Skeletal muscle tissue (tissue), 5 donors: ENCODE results near the gene GGTLC1. TPM values are rescaled to one million over a fixed set of nuclear protein-coding genes. Genes with fewer than 3 reads are reported as not detected.

Experiments used
- H3K27ac ChIP-seq: one replicate; pipeline ENCODE4 v1.7.0; 2013; ENCODE audit warnings: mild to moderate bottlenecking, low read depth, low read length, inconsistent platforms
- H3K27me3 ChIP-seq, 3 donors: one replicate each; pipeline ENCODE4 v1.7.0; 2013; ENCODE audit warnings: low read length in 3 of 3; ENCODE audit not compliant: control insufficient read depth in 3 of 3, insufficient read depth in 3 of 3
- H3K36me3 ChIP-seq, 3 donors: one replicate each; pipeline ENCODE4 v1.7.0; 2013; ENCODE audit warnings: low read length in 3 of 3; ENCODE audit not compliant: control insufficient read depth in 3 of 3, insufficient read depth in 3 of 3
- H3K4me1 ChIP-seq, 3 donors: one replicate each; pipeline ENCODE4 v1.7.0; 2013; ENCODE audit warnings: low read length in 3 of 3, mild to moderate bottlenecking in 3 of 3; ENCODE audit not compliant: control insufficient read depth in 3 of 3, insufficient read depth in 3 of 3
- H3K4me3 ChIP-seq, 3 donors: one replicate each; pipeline ENCODE4 v1.7.0; 2013; ENCODE audit warnings: low read length in 3 of 3
- H3K9ac ChIP-seq, 3 donors: one replicate each; pipeline ENCODE4 v1.7.0; 2013; ENCODE audit warnings: low read length in 3 of 3, mild to moderate bottlenecking in 3 of 3, moderate library complexity in 2 of 3, low read depth in 1 of 3
- H3K9me3 ChIP-seq, 3 donors: one replicate each; pipeline ENCODE4 v1.7.0; 2013; ENCODE audit warnings: low read length in 3 of 3; ENCODE audit not compliant: control insufficient read depth in 3 of 3
- small RNA-seq: library from RNA; depleted of rRNA; stranded (forward); fragments of <200 nt; gene quantifications from one replicate; pipeline ENCODE3, GENCODE V24; 2014
- total RNA-seq: library from RNA; depleted of rRNA; stranded (reverse); fragments of >200 nt; gene quantifications from one replicate; pipeline ENCODE4 v1.2.3, GENCODE V29; 2014
- donor health status: Osteomylitis.

GGTLC1 gene
- total RNA-seq, 1 donor from 2014 or later, result not detected

GRCh38 chr20:23939641-23940040, 48.9 kb downstream of the GGTLC1 start:
- H3K4me3 ChIP-seq, result no peak overlapping the region
- H3K9me3 ChIP-seq, result no peaks in the 10 kb centered on the region
- H3K9ac ChIP-seq, result no peak overlapping the region
- H3K27me3 ChIP-seq, result no peaks in the 10 kb centered on the region
- H3K36me3 ChIP-seq, result no peaks in the 10 kb centered on the region
- H3K4me1 ChIP-seq, result peaks cover 0 to 4% (median 0%) of the 10 kb centered on the region in 3 donors
- no peak overlapping the region for H3K27ac ChIP-seq

GRCh38 chr20:23939063-23939462, 49.5 kb downstream of the GGTLC1 start:
- H3K36me3 ChIP-seq, result no peaks in the 10 kb centered on the region
- no peak overlapping the region for H3K4me3 ChIP-seq
- H3K9ac ChIP-seq, result no peak overlapping the region
- H3K27ac ChIP-seq, result no peak overlapping the region
- H3K9me3 ChIP-seq, result no peaks in the 10 kb centered on the region
- H3K4me1 ChIP-seq, result peaks cover 0 to 4% (median 0%) of the 10 kb centered on the region in 3 donors
- H3K27me3 ChIP-seq, result no peaks in the 10 kb centered on the region

- H3K9me3 ChIP-seq, result no peaks in the 10 kb centered on the region
- H3K36me3 ChIP-seq, result no peaks in the 10 kb centered on the region
- no peaks in the 10 kb centered on the region for H3K27me3 ChIP-seq
- no peak overlapping the region for H3K9ac ChIP-seq
- H3K27ac ChIP-seq, result no peak overlapping the region
- H3K4me1 ChIP-seq, result peaks cover 0 to 4% (median 0%) of the 10 kb centered on the region in 3 donors
- no peak overlapping the region for H3K4me3 ChIP-seq
Measured at GRCh38 chr20:23938118-23938438, 50.5 kb downstream of the GGTLC1 start.

DNA sequence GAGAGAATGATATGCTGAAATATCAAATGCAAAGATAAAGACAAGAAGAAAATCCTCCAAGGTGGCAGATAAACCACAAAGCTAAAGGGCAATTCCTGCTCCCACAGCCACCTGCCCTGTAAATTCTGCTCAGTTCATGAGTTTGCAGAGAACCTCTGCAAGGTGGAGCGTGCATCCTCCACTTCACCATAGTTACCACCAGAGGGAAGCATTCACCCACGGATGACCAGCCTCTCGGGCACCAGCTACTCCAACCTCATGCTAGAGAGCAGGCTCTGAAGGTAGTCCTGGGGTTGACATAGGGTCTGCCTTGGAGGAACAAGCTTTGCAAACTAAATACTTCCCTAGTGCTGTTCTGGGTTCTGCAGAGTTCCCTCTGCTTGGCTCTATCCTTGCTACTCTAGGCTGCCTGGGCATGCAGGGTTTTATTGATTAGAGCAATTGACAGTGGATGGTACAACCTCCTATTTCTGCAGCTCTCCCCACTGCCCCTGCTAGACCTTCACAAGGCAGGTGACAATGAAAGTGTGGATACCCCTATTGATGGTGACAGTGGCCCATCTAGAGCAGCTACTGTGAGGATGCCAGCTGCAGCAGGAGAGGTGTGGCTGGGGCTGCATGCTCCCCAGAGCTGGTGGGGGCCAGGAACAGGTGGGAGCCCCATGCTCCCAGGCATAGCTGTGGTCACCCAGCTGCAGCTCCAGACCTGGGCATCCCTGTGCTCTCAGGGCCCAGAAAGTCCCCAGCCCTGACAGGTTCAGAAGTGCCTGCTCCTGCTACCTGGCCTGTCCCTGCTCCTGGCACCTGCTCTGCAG, 51.1 kb downstream of the GGTLC1 start:
- Histone ChIP-seq H3K36me3 (no peaks in the 10 kb centered on the region), H3K27ac (no peak overlapping the region), H3K27me3 (no peaks in the 10 kb centered on the region), H3K4me3 (no peak overlapping the region), H3K9me3 (no peaks in the 10 kb centered on the region), H3K9ac (no peak overlapping the region), H3K4me1 (peaks cover 0 to 4% (median 0%) of the 10 kb centered on the region in 3 donors)

Small RNAs within 50 kb of the gene (small RNA-seq; reads per million reads assigned to genes)
- gene AL133466.1, result not detected

Other genes starting within 250 kb of the GGTLC1 start
- gene CST1, start 237.8 kb downstream of the GGTLC1 start, total RNA-seq, result not detected
- not detected for gene CST2, start 162.1 kb downstream of the GGTLC1 start, total RNA-seq
- not detected for gene CST5, start 109.0 kb downstream of the GGTLC1 start, total RNA-seq